ENCODE measurements around the gene C4orf33. TPM values are rescaled to one million over a fixed set of nuclear protein-coding genes. Genes with fewer than 3 reads are reported as not detected.

The C4orf33 gene
- total RNA-seq, 1 donor from 2014 or later: 8.4 TPM

DNA sequence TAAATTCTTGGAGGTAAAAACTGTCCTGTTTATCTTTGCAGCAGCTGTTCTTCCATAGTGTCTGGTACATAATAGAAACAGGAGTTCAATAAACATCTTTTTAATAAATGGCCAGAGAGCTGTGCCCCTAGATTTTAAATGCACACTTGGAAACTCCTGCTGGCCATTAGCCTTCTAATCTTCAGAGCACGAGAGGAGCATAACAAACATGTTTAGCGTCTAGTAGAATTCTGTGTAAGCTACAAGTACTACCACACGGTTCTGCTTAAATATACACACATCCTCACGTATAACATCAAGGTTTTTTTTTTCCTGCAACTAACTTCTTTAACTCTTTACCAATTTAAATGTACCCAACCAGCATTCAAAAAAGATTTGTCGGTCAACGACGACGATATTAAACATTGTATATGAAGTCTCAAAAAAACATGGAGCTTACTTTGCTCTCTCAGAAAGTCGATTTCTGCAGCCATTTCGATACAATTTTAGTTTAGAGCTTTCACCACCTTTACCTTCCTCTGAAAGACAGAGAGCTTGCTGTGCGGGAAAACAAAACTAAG is 3.2 kb upstream of the C4orf33 start:
- DNase-seq (ENCODE audit: low read depth, low spot score): no peak
- TF ChIP-seq, protein P1, sequence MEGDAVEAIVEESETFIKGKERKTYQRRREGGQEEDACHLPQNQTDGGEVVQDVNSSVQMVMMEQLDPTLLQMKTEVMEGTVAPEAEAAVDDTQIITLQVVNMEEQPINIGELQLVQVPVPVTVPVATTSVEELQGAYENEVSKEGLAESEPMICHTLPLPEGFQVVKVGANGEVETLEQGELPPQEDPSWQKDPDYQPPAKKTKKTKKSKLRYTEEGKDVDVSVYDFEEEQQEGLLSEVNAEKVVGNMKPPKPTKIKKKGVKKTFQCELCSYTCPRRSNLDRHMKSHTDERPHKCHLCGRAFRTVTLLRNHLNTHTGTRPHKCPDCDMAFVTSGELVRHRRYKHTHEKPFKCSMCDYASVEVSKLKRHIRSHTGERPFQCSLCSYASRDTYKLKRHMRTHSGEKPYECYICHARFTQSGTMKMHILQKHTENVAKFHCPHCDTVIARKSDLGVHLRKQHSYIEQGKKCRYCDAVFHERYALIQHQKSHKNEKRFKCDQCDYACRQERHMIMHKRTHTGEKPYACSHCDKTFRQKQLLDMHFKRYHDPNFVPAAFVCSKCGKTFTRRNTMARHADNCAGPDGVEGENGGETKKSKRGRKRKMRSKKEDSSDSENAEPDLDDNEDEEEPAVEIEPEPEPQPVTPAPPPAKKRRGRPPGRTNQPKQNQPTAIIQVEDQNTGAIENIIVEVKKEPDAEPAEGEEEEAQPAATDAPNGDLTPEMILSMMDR (conservative IDR thresholded peaks at IDR 0.05): peak; percentile 24
- Mint-ChIP-seq H3K27ac (ENCODE audit: unreplicated experiment) (no peak overlapping the region), H3K9me3 (no peaks in the 10 kb centered on the region), H3K4me3 (no peak overlapping the region), H3K27me3 (ENCODE audit: low read depth) (no peaks in the 10 kb centered on the region), H3K36me3 (ENCODE audit: low read depth) (peaks cover 5% of the 10 kb centered on the region), H3K4me1 (peaks cover 25% of the 10 kb centered on the region)

DNA sequence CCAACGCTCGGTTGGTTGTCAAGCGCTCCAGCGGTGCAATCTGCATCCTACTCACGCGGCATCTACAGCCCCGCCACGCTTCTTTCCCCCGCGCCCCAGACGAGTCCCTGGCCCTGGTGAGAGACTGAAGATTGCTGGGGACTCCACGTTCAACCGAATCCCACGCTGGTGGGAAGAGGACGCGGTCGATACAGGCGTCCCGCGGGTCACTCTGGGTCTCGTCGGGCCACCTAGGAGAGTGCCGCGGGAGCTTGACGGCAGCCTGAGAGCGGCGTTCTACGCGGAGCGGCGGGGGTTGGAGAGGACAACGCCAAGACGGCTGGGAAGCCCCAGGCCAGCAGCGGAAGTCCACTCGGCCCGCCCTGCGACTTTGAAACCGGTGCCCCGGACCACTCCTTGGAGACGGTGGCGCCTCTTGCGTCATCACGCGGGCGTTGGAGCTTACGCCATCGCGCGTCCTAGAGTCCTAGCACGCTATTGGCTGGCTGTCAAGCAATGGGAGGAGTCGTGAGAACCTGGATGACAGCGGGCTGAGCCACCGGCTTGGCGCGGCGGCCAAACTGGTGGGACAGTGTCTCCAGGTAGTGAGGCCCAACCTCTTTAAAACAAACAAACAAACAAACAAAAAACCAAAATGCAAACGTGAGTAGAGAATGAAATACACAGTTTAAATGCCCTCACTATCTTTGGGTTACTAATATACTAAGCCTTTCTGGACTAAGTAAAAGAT is 2.6 kb upstream of the C4orf33 start, which contains the start of gene SCLT1:
Gene SCLT1 (minus strand): TSS at position 349 of the 730 bp plus-strand sequence. CDS start 436 bp downstream, outside the sequence.
- DNase-seq (ENCODE audit: low read depth, low spot score): peak; percentile 93
- H3K4me3 Mint-ChIP-seq: peak within 1 kb of the TSS; percentile 46
- H3K4me1 Mint-ChIP-seq: peaks cover 25% of the 10 kb centered on the region
- H3K27ac Mint-ChIP-seq (ENCODE audit: unreplicated experiment): peak within 1 kb of the TSS; percentile 36
- H3K27me3 Mint-ChIP-seq (ENCODE audit: low read depth): no peaks in the 10 kb centered on the region
- peaks cover 5% of the 10 kb centered on the region for H3K36me3 Mint-ChIP-seq (ENCODE audit: low read depth)
- no peaks in the 10 kb centered on the region for H3K9me3 Mint-ChIP-seq
- TF ChIP-seq, protein P1 (conservative IDR thresholded peaks at IDR 0.05): no peak

DNA sequence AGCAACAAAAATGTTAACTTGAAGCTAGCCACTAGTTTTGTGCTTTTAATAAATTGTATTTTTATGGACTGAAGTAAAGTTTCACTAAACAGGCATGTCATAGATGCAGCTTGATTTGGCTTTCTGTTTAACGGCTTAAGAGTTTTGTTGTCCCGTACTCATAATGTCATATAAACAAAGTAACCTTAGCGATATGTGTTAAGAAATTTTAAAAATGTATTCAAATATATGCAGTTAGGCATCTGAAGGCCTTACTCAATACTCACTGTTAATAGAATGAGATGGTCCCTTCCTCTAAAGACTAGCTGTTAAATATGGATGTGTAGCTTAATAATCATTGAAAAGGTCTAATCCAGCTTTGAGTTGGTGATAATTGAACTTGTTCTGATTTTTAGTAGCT is 1.6 kb upstream of the C4orf33 start:
- Mint-ChIP-seq H3K36me3 (ENCODE audit: low read depth) (peaks cover 3% of the 10 kb centered on the region), H3K9me3 (no peaks in the 10 kb centered on the region), H3K27me3 (ENCODE audit: low read depth) (no peaks in the 10 kb centered on the region), H3K27ac (ENCODE audit: unreplicated experiment) (no peak overlapping the region), H3K4me1 (peaks cover 25% of the 10 kb centered on the region), H3K4me3 (peak overlapping the region; percentile 46)
- TF ChIP-seq, protein P1 (conservative IDR thresholded peaks at IDR 0.05): no peak
- DNase-seq (ENCODE audit: low read depth, low spot score): no peak

- peaks cover 20% of the 10 kb centered on the region for H3K4me1 Mint-ChIP-seq
- DNase-seq (ENCODE audit: low read depth, low spot score): no peak
- peak overlapping the region; percentile 78 for H3K4me3 Mint-ChIP-seq
- TF ChIP-seq, protein P1 (conservative IDR thresholded peaks at IDR 0.05): no peak
- no peaks in the 10 kb centered on the region for H3K9me3 Mint-ChIP-seq
- peaks cover 2% of the 10 kb centered on the region for H3K36me3 Mint-ChIP-seq (ENCODE audit: low read depth)
- no peak overlapping the region for H3K27ac Mint-ChIP-seq (ENCODE audit: unreplicated experiment)
- H3K27me3 Mint-ChIP-seq (ENCODE audit: low read depth): no peaks in the 10 kb centered on the region
These were observed 2.6 kb downstream of the C4orf33 start for GRCh38 chr4:129098531-129099001.

GRCh38 chr4:129109965-129110824 is 14.2 kb downstream of the C4orf33 start:
- H3K27ac Mint-ChIP-seq (ENCODE audit: unreplicated experiment): no peak overlapping the region
- H3K27me3 Mint-ChIP-seq (ENCODE audit: low read depth): no peaks in the 10 kb centered on the region
- DNase-seq (ENCODE audit: low read depth, low spot score): no peak
- TF ChIP-seq, protein P1 (conservative IDR thresholded peaks at IDR 0.05): no peak
- H3K9me3 Mint-ChIP-seq: no peaks in the 10 kb centered on the region
- H3K4me1 Mint-ChIP-seq: peaks cover 9% of the 10 kb centered on the region
- no peak overlapping the region for H3K4me3 Mint-ChIP-seq
- H3K36me3 Mint-ChIP-seq (ENCODE audit: low read depth): no peaks in the 10 kb centered on the region

Measured in neural crest cell (in vitro differentiated cells).